ENCODE results near the gene SCARF2. TPM values are rescaled to one million over a fixed set of nuclear protein-coding genes. Genes with fewer than 3 reads are reported as not detected.

Gene SCARF2
- total RNA-seq, 1 experiment from 2014 or later: 10.8 TPM

GRCh38 chr22:20469110-20469868, 31.7 kb upstream of the SCARF2 start:
- peak overlapping the region in 2 of 3 experiments; percentile 10 to 66; a peak in 3 of 7 replicates for H3K27ac Mint-ChIP-seq
- H3K79me2 ChIP-seq (ENCODE audit: insufficient read depth, low read length): no peaks in the 10 kb centered on the region
- no peak overlapping the region for H3T11ph ChIP-seq (ENCODE audit: low read length)
- H3K9ac ChIP-seq (ENCODE audit: extremely low read depth, insufficient read length, low read length): no peak overlapping the region
- no peak overlapping the region for H2AK5ac ChIP-seq (ENCODE audit: insufficient read length, low read length)
- H3K27me3 ChIP-seq (ENCODE audit: insufficient read depth, low read length): no peaks in the 10 kb centered on the region
- H4K91ac ChIP-seq (ENCODE audit: insufficient read length, low read depth, low read length): no peak overlapping the region
- H3K4me2 ChIP-seq (ENCODE audit: insufficient read depth, insufficient read length, low read length): no peak overlapping the region
- no peaks in the 10 kb centered on the region for H3K23me2 ChIP-seq (ENCODE audit: insufficient read length, low read depth, low read length, poor library complexity, severe bottlenecking)
- H3K14ac ChIP-seq (ENCODE audit: insufficient read depth, low read length): no peak overlapping the region
- peaks cover 3 to 22% (median 10%) of the 10 kb centered on the region in 3 experiments; a peak in 5 of 7 replicates for H3K36me3 Mint-ChIP-seq (ENCODE audit: insufficient read depth in 1 of 3, low read depth in 3 of 3)
- no peak overlapping the region for H3K18ac ChIP-seq (ENCODE audit: insufficient read length, low read depth, low read length)
- H2BK120ac ChIP-seq (ENCODE audit: low read depth, low read length, poor library complexity, severe bottlenecking): no peak overlapping the region
- no peaks in the 10 kb centered on the region for H3K27me3 Mint-ChIP-seq (ENCODE audit: low read depth)
- WGBS (ENCODE audit: extremely low coverage, insufficient read length, low lambda C conversion rate): no CpG with 5 or more reads among the region's 6 CpGs
- H4K5ac ChIP-seq (ENCODE audit: insufficient read length, low read depth, low read length): no peak overlapping the region
- H3K56ac ChIP-seq (ENCODE audit: insufficient read length, low read depth, low read length): no peak overlapping the region
- no peak overlapping the region for H2AFZ ChIP-seq (ENCODE audit: low read length)
- no peak overlapping the region for H2BK20ac ChIP-seq (ENCODE audit: low read depth, low read length, poor library complexity, severe bottlenecking)
- no peak overlapping the region for H3K27ac ChIP-seq (ENCODE audit: insufficient read length, low read depth, low read length)
- TF ChIP-seq CTCF (conservative IDR thresholded peaks at IDR 0.05): no peak
- no peak overlapping the region for H2BK5ac ChIP-seq (ENCODE audit: insufficient read length, low read length)
- no peak overlapping the region for H3K4ac ChIP-seq (ENCODE audit: low read depth, low read length)
- no peaks in the 10 kb centered on the region for H3K79me1 ChIP-seq (ENCODE audit: insufficient read depth, low read depth, low read length, poor library complexity, severe bottlenecking)
- H2BK12ac ChIP-seq (ENCODE audit: insufficient read length, low read depth, low read length): no peak overlapping the region
- H4K20me1 ChIP-seq (ENCODE audit: control insufficient read depth, insufficient read depth, insufficient read length): no peaks in the 10 kb centered on the region
- H3K4me1 Mint-ChIP-seq: peaks cover 0 to 1% of the 10 kb centered on the region in 2 experiments; a peak in 1 of 4 replicates
- no peak overlapping the region for H3K23ac ChIP-seq (ENCODE audit: insufficient read length, low read depth, low read length)
- H4K8ac ChIP-seq (replicated peaks; ENCODE audit: insufficient read length, low read depth, low read length): no peak overlapping the region
- no peaks in the 10 kb centered on the region for H3K9me3 Mint-ChIP-seq
- H2BK15ac ChIP-seq (ENCODE audit: low read depth, low read length): no peak overlapping the region
- H3K4me3 Mint-ChIP-seq: no peak overlapping the region
- no peaks in the 10 kb centered on the region for H3K9me3 ChIP-seq (ENCODE audit: control insufficient read depth, low read depth, low read length)
- no peak for DNase-seq
- H3K4me1 ChIP-seq (ENCODE audit: insufficient read depth, low read length): no peaks in the 10 kb centered on the region
